B cell (primary cell): ENCODE results near the gene UBE2U. TPM values are rescaled to one million over a fixed set of nuclear protein-coding genes. Genes with fewer than 3 reads are reported as not detected.

Experiments
- ATAC-seq: fragments of 200-7000 bp; cut with Tn5 transposase; one replicate; pipeline ENCODE4 v1.10.0; 2021; ENCODE audit warnings: low read depth, mild to moderate bottlenecking, moderate number of reproducible peaks, moderate library complexity
- CTCF ChIA-PET: fragments of 350-600 bp; sonication (Branson Sonifier 250); formaldehyde crosslinking; loops from one replicate; lab custom pipeline; 2021; ENCODE audit warnings: antibody characterized with exemption, inconsistent platforms; lab: Charles Lee
- POLR2A ChIA-PET: fragments of 350-600 bp; sonication (Branson Sonifier 250); formaldehyde crosslinking; loops from one replicate; lab custom pipeline; 2021; ENCODE audit warnings: antibody characterized with exemption; lab: Charles Lee
- DNase-seq: peaks from one replicate; pipeline ENCODE4 v3.0.0; 2013
- H2AFZ ChIP-seq: 2 replicates; pipeline ENCODE4 v1.6.1; 2012; ENCODE audit warnings: mild to moderate bottlenecking, low read depth, low read length; ENCODE audit not compliant: insufficient read depth, poor library complexity, severe bottlenecking
- H3K27ac ChIP-seq, 2 donors: 1 replicate in 1 of 2; 2 replicates in 1 of 2; pipeline ENCODE4 v1.5.1; 2012 to 2013; ENCODE audit warnings: low read length in 2 of 2, mild to moderate bottlenecking in 2 of 2, moderate library complexity in 1 of 2
- H3K27me3 ChIP-seq, 4 experiments: fragments of 200-600 bp in 1 of 4; sonication (generic) in 1 of 4; replicated peaks in 1 of 4; 1 replicate in 2 of 4; 2 replicates in 2 of 4; pipeline versions ENCODE4 v1.6.1 to v1.7.0; 2013 to 2016; ENCODE audit warnings: low read length in 3 of 4, mild to moderate bottlenecking in 2 of 4, mixed read lengths in 1 of 4, moderate library complexity in 1 of 4; ENCODE audit not compliant: insufficient read depth in 4 of 4, control insufficient read depth in 3 of 4; ENCODE audit errors: control extremely low read depth in 1 of 4
- H3K36me3 ChIP-seq, 2 experiments: replicated peaks in 1 of 2; 1 replicate in 1 of 2; 2 replicates in 1 of 2; pipeline versions ENCODE4 v1.6.1 to v1.7.1; 2013; ENCODE audit warnings: low read length in 1 of 2; ENCODE audit not compliant: insufficient read depth in 2 of 2, control insufficient read depth in 1 of 2; ENCODE audit errors: control extremely low read depth in 1 of 2, extremely low read depth in 1 of 2
- H3K4me1 ChIP-seq, 2 donors: fragments of 200-600 bp in 1 of 2; sonication (generic) in 1 of 2; 1 replicate in 1 of 2; 2 replicates in 1 of 2; pipeline versions ENCODE4 v1.5.1 to v1.6.1; 2013 to 2017; ENCODE audit warnings: low read length in 2 of 2; ENCODE audit not compliant: control insufficient read depth in 2 of 2, insufficient read depth in 2 of 2
- H3K4me2 ChIP-seq: replicated peaks from 2 replicates; pipeline ENCODE3; 2012; ENCODE audit warnings: mild to moderate bottlenecking, low read depth, low read length; ENCODE audit not compliant: poor library complexity, severe bottlenecking
- H3K4me3 ChIP-seq, 5 experiments: fragments of 200-600 bp in 1 of 5; sonication (generic) in 1 of 5; 1 replicate in 3 of 5; 2 replicates in 2 of 5; pipeline versions ENCODE4 v1.5.1 to v1.7.0; 2011 to 2016; ENCODE audit warnings: low read length in 4 of 5, mild to moderate bottlenecking in 4 of 5, low read depth in 2 of 5, control low read depth in 1 of 5, moderate library complexity in 1 of 5; ENCODE audit not compliant: insufficient read depth in 1 of 5; ENCODE audit errors: control extremely low read depth in 1 of 5, extremely low read depth in 1 of 5
- H3K79me2 ChIP-seq: fragments of 200-600 bp; sonication (generic); one replicate; pipeline ENCODE4 v1.6.0; 2016; ENCODE audit warnings: low read length; ENCODE audit not compliant: control insufficient read depth, insufficient read depth
- H3K9ac ChIP-seq: fragments of 200-600 bp; sonication (generic); 2 replicates; pipeline ENCODE4 v1.6.1; 2017; ENCODE audit warnings: mild to moderate bottlenecking, low read length, moderate library complexity
- H3K9me3 ChIP-seq, 3 donors: one replicate each; pipeline versions ENCODE4 v1.6.1 to v1.7.1; 2013; ENCODE audit warnings: low read length in 2 of 3; ENCODE audit not compliant: control insufficient read depth in 2 of 3, insufficient read depth in 1 of 3; ENCODE audit errors: control extremely low read depth in 1 of 3
- H4K20me1 ChIP-seq: 2 replicates; pipeline ENCODE4 v1.6.0; 2012; ENCODE audit warnings: mild to moderate bottlenecking, low read length; ENCODE audit not compliant: insufficient read depth, control insufficient read depth, poor library complexity, severe bottlenecking
- H3K27ac Mint-ChIP-seq: one replicate; pipeline ENCODE4 v1.8.0; 2021; ENCODE audit warnings: mixed read lengths
- H3K27me3 Mint-ChIP-seq: one replicate; pipeline ENCODE4 v1.8.0; 2021; ENCODE audit warnings: mixed read lengths
- H3K4me1 Mint-ChIP-seq: one replicate; pipeline ENCODE4 v1.8.0; 2021; ENCODE audit warnings: mixed read lengths
- H3K4me3 Mint-ChIP-seq: one replicate; pipeline ENCODE4 v1.8.0; 2021; ENCODE audit warnings: mixed read lengths
- H3K9me3 Mint-ChIP-seq: one replicate; pipeline ENCODE4 v1.8.0; 2022; ENCODE audit warnings: mixed read lengths; ENCODE audit not compliant: insufficient read depth
- CTCF ChIP-seq: fragments of 200-600 bp; IDR thresholded peaks from one replicate; pipeline ENCODE4 v1.8.0; 2022; ENCODE audit warnings: antibody characterized with exemption, mild to moderate bottlenecking
- EZH2 ChIP-seq: IDR thresholded peaks from 2 replicates; pipeline ENCODE4 v1.6.1; 2012; ENCODE audit warnings: borderline replicate concordance, low read depth, mild to moderate bottlenecking, moderate library complexity, low read length; ENCODE audit not compliant: insufficient read depth, poor library complexity, severe bottlenecking
- WGBS: methylation state at CpG from one replicate; pipeline ENCODE4 v1.1.5; 2013; ENCODE audit warnings: missing lambda C conversion rate; ENCODE audit not compliant: insufficient coverage; 5-methylcytosine and 5-hydroxymethylcytosine counted together
- intact Hi-C: fragments of 100-400 bp; cut with micrococcal nuclease; formaldehyde crosslinking; loops from one replicate; pipeline ENCODE4 v1.10.0; 2022
- polyA minus RNA-seq: library from RNA; depleted of rRNA, polyadenylated mRNA; stranded (reverse); fragments of >200 nt; gene quantifications from 2 replicates; pipeline ENCODE4 v1.2.3, GENCODE V29; 2012
- polyA plus RNA-seq: library from polyadenylated mRNA; depleted of rRNA; stranded (reverse); fragments of >200 nt; gene quantifications from 2 replicates; pipeline ENCODE4 v1.2.3, GENCODE V29; 2012
- total RNA-seq, 2 donors: library from RNA; stranded (reverse); fragments of 120-200 nt in 1 of 2; gene quantifications; 1 replicate in 1 of 2; 2 replicates in 1 of 2; pipeline versions ENCODE4 v1.2.3 to v1.2.4, GENCODE V29; 2013 to 2022

The UBE2U gene
- total RNA-seq: not detected in 2 replicates
- total RNA-seq (2013): not detected
- not detected in 2 replicates for polyA plus RNA-seq
- not detected in 2 replicates for polyA minus RNA-seq

GRCh38 chr1:64203420-64203819 is at the start of gene UBE2U:
Gene UBE2U, plus strand, starts transcription at chr1:64203623. Its CDS starts 428 bp downstream, at chr1:64204051.
- H3K4me1 ChIP-seq: no peaks in the 10 kb centered on the region
- ATAC-seq (no peak), DNase-seq (no peak)
- no peaks in the 10 kb centered on the region for H3K9me3 ChIP-seq
- Mint-ChIP-seq H3K4me3 (no peak within 1 kb of the TSS), H3K9me3 (no peaks in the 10 kb centered on the region), H3K27ac (no peak within 1 kb of the TSS), H3K4me1 (no peaks in the 10 kb centered on the region), H3K27me3 (peaks cover 17% of the 10 kb centered on the region)
- H3K9ac ChIP-seq: no peak within 1 kb of the TSS
- peaks cover 0 to 11% (median 2%) of the 10 kb centered on the region in 4 experiments for H3K27me3 ChIP-seq
- H3K27ac ChIP-seq: no peak within 1 kb of the TSS
- POLR2A ChIA-PET: no interaction called here
- no peaks in the 10 kb centered on the region for H4K20me1 ChIP-seq
- intact Hi-C loops: no loop called here
- H3K79me2 ChIP-seq: no peaks in the 10 kb centered on the region
- no peak within 1 kb of the TSS for H3K4me3 ChIP-seq
- TF ChIP-seq EZH2 (no peak), CTCF (no peak)
- no peak within 1 kb of the TSS for H2AFZ ChIP-seq
- CTCF ChIA-PET: no interaction called here
- H3K4me2 ChIP-seq: no peak within 1 kb of the TSS
- 89% methylated on average over 17 of the region's 23 CpGs for WGBS
- H3K36me3 ChIP-seq: no peaks in the 10 kb centered on the region

- Mint-ChIP-seq H3K9me3 (no peaks in the 10 kb centered on the region), H3K27me3 (peaks cover 6% of the 10 kb centered on the region), H3K27ac (no peak overlapping the region), H3K4me1 (no peaks in the 10 kb centered on the region), H3K4me3 (no peak overlapping the region)
- Histone ChIP-seq H3K79me2 (no peaks in the 10 kb centered on the region), H3K27ac (no peak overlapping the region), H3K9ac (no peak overlapping the region), H3K4me2 (no peak overlapping the region), H3K9me3 (no peaks in the 10 kb centered on the region), H4K20me1 (no peaks in the 10 kb centered on the region), H2AFZ (no peak overlapping the region), H3K4me3 (no peak overlapping the region), H3K4me1 (no peaks in the 10 kb centered on the region), H3K36me3 (no peaks in the 10 kb centered on the region), H3K27me3 (no peaks in the 10 kb centered on the region)
- DNase-seq (no peak), ATAC-seq (no peak)
- POLR2A ChIA-PET: no interaction called here
- TF ChIP-seq CTCF: no peak
- no peak for TF ChIP-seq EZH2
- 83% methylated on average over 1 of the region's 1 CpG for WGBS
- CTCF ChIA-PET: no interaction called here
- intact Hi-C loops: no loop called here
Measured at GRCh38 chr1:64155278-64155677, 48.1 kb upstream of the UBE2U start.
